Breast epithelium (tissue), 3 donors: ENCODE data around the gene RIMBP2.

Experiments used
- CTCF ChIP-seq, 3 donors: fragments of 450-650 bp; IDR thresholded peaks; one replicate each; pipeline ENCODE4 v1.5.1; 2016 to 2017; ENCODE audit warnings: antibody characterized with exemption in 3 of 3, mild to moderate bottlenecking in 3 of 3, moderate library complexity in 3 of 3
- POLR2A ChIP-seq: fragments of 450-650 bp; IDR thresholded peaks from one replicate; pipeline ENCODE4 v1.6.1; 2016; ENCODE audit warnings: antibody characterized with exemption, mild to moderate bottlenecking, moderate library complexity
- POLR2AphosphoS5 ChIP-seq, 3 donors: sonication (generic); formaldehyde crosslinking; IDR thresholded peaks; one replicate each; pipeline ENCODE4 v1.6.1; 2017; ENCODE audit warnings: antibody characterized with exemption in 3 of 3

GRCh38 chr12:130704606-130705005, 11.5 kb downstream of the RIMBP2 start:
- TF ChIP-seq CTCF (IDR thresholded peaks at IDR 0.05) (no peak), POLR2AphosphoS5 (IDR thresholded peaks at IDR 0.05) (no peak), POLR2A (no peak)
